ENCODE measurements around the gene AKIRIN1. TPM values are rescaled to one million over a fixed set of nuclear protein-coding genes. Genes with fewer than 3 reads are reported as not detected.
A peak's percentile ranks its signal among the peaks of the same experiment; 100 is the strongest.

AKIRIN1 gene
- total and polyA plus RNA-seq, 12 donors, result 12.9 to 73.8 (median 53.1) TPM

GRCh38 chr1:39034114-39034654, 43.1 kb downstream of the AKIRIN1 start:
- H3K27ac ChIP-seq, result peak overlapping the region in 5 of 10 donors; percentile 14 to 57 (median 50)
- intact Hi-C loops (cut with DNase I), result no loop called here
- peaks cover 0 to 19% (median 7%) of the 10 kb centered on the region in 9 donors for H3K4me1 ChIP-seq
- no peak overlapping the region for H3K4me3 ChIP-seq
- H3K36me3 ChIP-seq, result peaks cover 0 to 100% (median 78%) of the 10 kb centered on the region in 9 donors
- 57 to 59% methylated on average over 6 of the region's 6 CpGs for WGBS, 2 donors
- DNase-seq (no peak), ATAC-seq (no peak)
- H3K9me3 ChIP-seq, result no peaks in the 10 kb centered on the region
- no peak for TF ChIP-seq CTCF (IDR thresholded peaks at IDR 0.05)
- no peaks in the 10 kb centered on the region for H3K27me3 ChIP-seq

DNA sequence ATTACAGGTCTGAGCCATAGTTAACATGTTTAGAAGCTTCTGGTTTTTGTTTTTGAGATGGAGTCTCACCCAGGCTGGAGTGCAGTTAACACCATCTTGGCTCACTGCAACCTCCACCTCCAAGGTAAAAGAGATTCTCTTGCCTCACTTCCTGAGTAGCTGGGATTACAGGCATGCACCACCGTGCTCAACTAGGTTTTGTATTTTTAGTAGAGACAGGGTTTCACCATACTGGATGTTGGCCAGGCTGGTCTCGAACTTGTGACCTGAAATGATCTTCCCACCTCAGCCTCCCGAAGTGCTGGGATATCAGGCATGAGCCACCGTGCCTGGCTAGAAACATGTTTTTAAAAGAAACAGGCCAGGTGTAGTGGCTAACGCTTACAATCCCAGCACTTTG, 45.6 kb downstream of the AKIRIN1 start:
- intact Hi-C loops (cut with DNase I), result no loop called here
- H3K4me1 ChIP-seq, result peaks cover 0 to 12% (median 4%) of the 10 kb centered on the region in 9 donors
- no peak for ATAC-seq
- WGBS, 2 donors, result 74 to 81% methylated on average over 5 of the region's 5 CpGs
- no peak for DNase-seq
- no peak overlapping the region for H3K4me3 ChIP-seq
- H3K36me3 ChIP-seq, result peaks cover 0 to 95% (median 70%) of the 10 kb centered on the region in 9 donors
- H3K9me3 ChIP-seq, result no peaks in the 10 kb centered on the region
- H3K27ac ChIP-seq, result no peak overlapping the region
- no peaks in the 10 kb centered on the region for H3K27me3 ChIP-seq
- TF ChIP-seq CTCF (IDR thresholded peaks at IDR 0.05), result no peak

- Histone ChIP-seq H3K27me3 (no peaks in the 10 kb centered on the region), H3K4me1 (peaks cover 5 to 23% (median 14%) of the 10 kb centered on the region in 9 donors), H3K4me3 (no peak overlapping the region), H3K9me3 (no peaks in the 10 kb centered on the region), H3K27ac (no peak overlapping the region), H3K36me3 (peaks cover 0 to 55% (median 28%) of the 10 kb centered on the region in 9 donors)
- TF ChIP-seq CTCF (IDR thresholded peaks at IDR 0.05), result no peak
- WGBS, 2 donors, result 90 to 92% methylated on average over 3 of the region's 3 CpGs
- ATAC-seq, result no peak
- DNase-seq, result no peak
- intact Hi-C loops (cut with DNase I), result no loop called here
These were observed 52.4 kb downstream of the AKIRIN1 start for GRCh38 chr1:39043513-39043912.

GRCh38 chr1:39044762-39045161, 53.7 kb downstream of the AKIRIN1 start:
- H3K4me1 ChIP-seq, result peaks cover 5 to 23% (median 14%) of the 10 kb centered on the region in 9 donors
- H3K4me3 ChIP-seq, result no peak overlapping the region
- intact Hi-C loops (cut with DNase I), result no loop called here
- no peaks in the 10 kb centered on the region for H3K27me3 ChIP-seq
- no peak for ATAC-seq
- H3K36me3 ChIP-seq, result peaks cover 0 to 54% (median 25%) of the 10 kb centered on the region in 9 donors
- H3K27ac ChIP-seq, result no peak overlapping the region
- H3K9me3 ChIP-seq, result no peaks in the 10 kb centered on the region
- no peak for DNase-seq
- TF ChIP-seq CTCF (IDR thresholded peaks at IDR 0.05), result no peak
- 81 to 98% methylated on average over 1 of the region's 1 CpG for WGBS, 2 donors
